GM20000 (cell line): ENCODE results near the gene FUCA2.

Experiments
- DNase-seq: peaks from one replicate; pipeline ENCODE4 v3.0.0; 2012; ENCODE audit warnings: low spot score
- CTCF ChIP-seq: IDR thresholded peaks from 2 replicates; pipeline ENCODE4 v1.5.1; 2012; ENCODE audit warnings: mild to moderate bottlenecking, control low read depth; ENCODE audit errors: extremely low read depth, missing control alignments

FUCA2 gene

DNA sequence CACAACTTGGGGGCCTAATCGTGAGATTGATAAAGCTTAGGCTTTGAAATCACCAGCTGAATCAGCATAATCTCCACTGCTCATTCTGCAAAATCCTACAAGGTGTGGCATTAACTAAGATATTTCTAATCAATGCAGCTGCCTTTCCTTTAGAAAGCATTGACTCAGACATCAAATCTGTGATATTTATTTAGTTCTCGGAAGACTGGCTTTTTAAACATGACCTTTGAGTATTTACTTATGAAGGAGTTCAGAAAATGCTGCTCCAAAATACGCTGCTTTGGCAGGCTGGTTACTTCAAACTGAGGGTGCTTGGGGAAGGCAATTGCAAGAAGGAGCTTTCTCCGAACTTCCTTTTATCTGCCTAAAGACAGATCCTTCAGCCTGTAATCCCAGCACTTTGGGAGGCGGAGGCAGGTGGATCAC is 23.7 kb upstream of the FUCA2 start:
- no peak for DNase-seq
- no peak for TF ChIP-seq CTCF

DNA sequence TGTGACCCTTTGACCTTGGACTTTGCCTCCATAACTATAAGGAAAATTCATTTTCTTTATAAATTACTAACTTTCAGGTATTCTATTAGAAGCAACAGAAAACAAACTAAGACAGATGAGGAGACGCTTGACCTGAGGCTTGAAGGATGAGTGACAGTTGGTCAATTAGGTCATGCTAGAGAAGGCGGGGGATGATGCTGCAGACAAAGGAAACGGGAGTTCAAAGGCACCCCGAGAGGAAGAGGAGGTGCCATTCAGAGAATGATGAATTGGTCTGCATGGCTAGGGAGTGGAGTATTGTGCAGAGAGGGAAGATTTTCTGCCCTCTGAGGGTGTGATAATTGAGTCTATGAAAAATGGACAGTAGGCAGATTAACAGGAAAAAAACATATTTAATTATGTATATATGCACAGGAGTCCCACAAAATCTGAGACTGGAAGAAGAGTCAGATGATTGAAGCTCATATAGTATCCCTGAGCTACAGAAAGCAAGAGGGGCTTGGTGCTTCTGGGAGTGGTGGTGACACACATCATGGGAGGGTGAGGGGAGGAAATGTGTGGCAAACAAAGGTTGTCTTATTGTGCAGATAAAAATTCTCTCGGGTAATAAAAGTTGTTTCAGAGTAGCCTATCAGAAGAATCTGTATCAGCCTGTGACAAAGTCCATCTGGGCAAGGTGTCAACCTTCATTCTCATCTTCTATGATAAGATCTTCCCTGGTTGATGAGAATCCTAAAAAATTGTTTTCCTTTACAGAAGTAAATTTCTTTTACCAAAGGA is 20.4 kb upstream of the FUCA2 start:
- TF ChIP-seq CTCF = no peak

GRCh38 chr6:143529095-143529494 is 17.6 kb upstream of the FUCA2 start:
- TF ChIP-seq CTCF = no peak
- no peak for DNase-seq

More for the DNA sequence above, 20.4 kb upstream of the FUCA2 start:
- no peak for DNase-seq

DNA sequence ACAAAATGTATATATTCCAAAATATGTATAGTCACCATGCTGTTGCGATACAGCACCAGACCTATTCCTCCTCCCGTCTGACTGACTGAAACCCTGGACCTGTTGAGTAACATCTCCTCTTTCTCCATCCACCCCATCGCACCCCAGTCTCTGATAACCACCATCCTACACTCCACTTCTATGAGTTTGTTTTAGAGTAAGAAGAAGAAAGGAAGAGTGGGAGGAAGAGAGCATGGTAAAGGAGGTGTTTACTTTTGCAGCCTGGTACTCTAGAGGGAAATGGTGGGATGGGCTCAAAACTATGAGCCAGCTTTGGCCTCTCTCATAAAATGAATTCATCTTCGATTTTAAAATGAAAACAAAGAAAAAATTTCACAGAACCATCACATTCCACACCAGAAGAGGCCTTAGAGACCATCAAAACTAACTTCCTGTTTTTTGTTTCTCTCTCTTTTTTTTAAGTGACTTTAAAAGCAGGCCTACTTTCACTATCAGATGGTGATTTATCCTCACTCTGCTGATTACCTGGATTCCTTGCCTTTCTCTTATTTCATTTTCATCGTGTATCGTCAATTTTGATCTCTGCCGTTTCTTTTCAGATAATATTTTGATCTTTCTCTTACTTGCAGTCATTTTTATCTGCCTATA is 16.8 kb upstream of the FUCA2 start:
- TF ChIP-seq CTCF = no peak
- DNase-seq = no peak

DNA sequence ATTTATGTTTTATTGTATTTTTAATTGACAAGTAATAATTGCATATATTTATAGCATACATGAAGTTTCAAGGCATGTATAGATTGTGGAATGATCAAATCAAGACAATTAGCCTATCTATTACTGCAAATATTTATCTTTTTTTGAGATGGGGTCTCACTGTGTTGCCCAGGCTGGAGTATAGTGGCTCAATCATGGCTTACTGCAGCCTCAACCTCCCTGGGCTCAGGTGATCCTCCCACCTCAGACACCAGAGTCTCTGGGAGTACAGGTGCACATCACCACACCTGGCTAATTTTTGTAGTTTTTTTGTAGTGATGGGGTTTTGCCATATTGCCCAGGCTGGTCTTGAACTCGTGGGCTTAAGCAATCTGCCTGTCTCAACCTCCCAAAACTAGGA is 16.2 kb upstream of the FUCA2 start:
- TF ChIP-seq CTCF = no peak
- no peak for DNase-seq

GRCh38 chr6:143525356-143525755 is 13.8 kb upstream of the FUCA2 start:
- no peak for TF ChIP-seq CTCF
- no peak for DNase-seq

DNA sequence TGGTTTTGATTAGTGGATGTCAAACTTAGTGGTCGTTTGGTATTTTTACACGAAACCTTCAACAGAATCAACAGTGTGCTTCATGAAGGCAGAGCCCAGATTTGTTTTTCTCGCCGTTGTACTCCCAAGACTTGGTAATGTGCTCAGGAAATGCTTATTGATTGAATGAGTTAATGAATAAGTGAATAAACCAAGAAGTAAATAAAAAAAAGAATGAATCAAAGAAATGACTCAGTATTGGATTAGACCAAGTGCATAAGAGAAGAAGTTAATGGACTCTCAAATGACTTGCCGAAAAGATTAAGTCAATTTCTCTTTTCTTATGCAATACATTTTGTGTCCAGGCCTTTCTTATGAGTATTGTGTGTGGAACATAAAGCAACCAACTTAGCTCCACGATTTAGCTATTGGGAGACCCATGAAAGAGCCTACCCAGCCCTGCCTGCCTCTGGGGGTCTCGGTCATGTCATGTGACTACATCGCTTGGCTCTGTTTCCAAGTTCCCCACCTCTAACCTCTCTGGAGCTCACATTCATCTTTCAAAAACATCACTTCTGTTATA is 10.6 kb upstream of the FUCA2 start:
- TF ChIP-seq CTCF = no peak

More for the DNA sequence above, 10.6 kb upstream of the FUCA2 start:
- DNase-seq = no peak
